Renal cortex interstitium (tissue), 15 donors: ENCODE data around the gene KLHL34. TPM values are rescaled to one million over a fixed set of nuclear protein-coding genes. Genes with fewer than 3 reads are reported as not detected.

Experiments
- DNase-seq, 11 donors: peaks; one replicate each; pipeline ENCODE4 v3.0.0-alpha.2; 2013; ENCODE audit warnings: low read depth in 9 of 11, low spot score in 4 of 11; ENCODE audit errors: extremely low read depth in 1 of 11
- long read RNA-seq, 16 experiments: transcript quantifications; one replicate each; lab custom pipeline, GENCODE V29; 2026
- polyA plus RNA-seq, 3 donors: library from polyadenylated mRNA; unstranded; fragments of 120-200 nt; gene quantifications; one replicate each; pipeline ENCODE4 v1.2.1, GENCODE V29; 2013; ENCODE audit not compliant: insufficient read length in 3 of 3

KLHL34 gene
- polyA plus RNA-seq = under 1 TPM; 0.06 to 0.09 (median 0.06) TPM
- long read RNA-seq, donor 1, partial matches to known transcripts = 0 of 1 reads
- long read RNA-seq, donor 1, other reads (novel, unspliced or antisense) = 0 of 1 reads
- long read RNA-seq, donor 2, partial matches to known transcripts = 0 of 1 reads
- long read RNA-seq, donor 2, other reads (novel, unspliced or antisense) = 0 of 1 reads
- long read RNA-seq, donor 3 = 0 reads
- long read RNA-seq, donor 4, partial matches to known transcripts = 0 of 1 reads
- long read RNA-seq, donor 4, other reads (novel, unspliced or antisense) = 0 of 1 reads
- long read RNA-seq, donor 5, partial matches to known transcripts = 0 of 1 reads
- long read RNA-seq, donor 5, other reads (novel, unspliced or antisense) = 0 of 1 reads
- long read RNA-seq, donor 6 = 0 reads
- long read RNA-seq, donor 7, partial matches to known transcripts = 0 of 1 reads
- long read RNA-seq, donor 7, other reads (novel, unspliced or antisense) = 0 of 1 reads
- long read RNA-seq, donor 8, partial matches to known transcripts = 0 of 1 reads
- long read RNA-seq, donor 8, other reads (novel, unspliced or antisense) = 0 of 1 reads
- long read RNA-seq, donor 9, partial matches to known transcripts = 0 of 1 reads
- long read RNA-seq, donor 9, other reads (novel, unspliced or antisense) = 0 of 1 reads
- long read RNA-seq, donor 10 = 0 reads
- long read RNA-seq, donor 11 = 0 reads
- long read RNA-seq, donor 12, partial matches to known transcripts = 0 of 1 reads
- long read RNA-seq, donor 12, other reads (novel, unspliced or antisense) = 0 of 1 reads
- long read RNA-seq, donor 13, partial matches to known transcripts = 0 of 3 reads
- long read RNA-seq, donor 13, other reads (novel, unspliced or antisense) = 0 of 3 reads
- long read RNA-seq, donor 14, partial matches to known transcripts = 0 of 1 reads
- long read RNA-seq, donor 14, other reads (novel, unspliced or antisense) = 0 of 1 reads
- long read RNA-seq, donor 15 = 0 reads
- long read RNA-seq, donor 16 = 0 reads

GRCh38 chrX:21658152-21658737 lies at the start of gene KLHL34:
TSS of gene KLHL34 (minus strand) at chrX:21658330. CDS start at chrX:21657788, 542 bp downstream.
- no peak for DNase-seq

- no peak for DNase-seq
These were observed 47.1 kb upstream of the KLHL34 start for GRCh38 chrX:21705225-21705624.

- DNase-seq = no peak
These were observed 44.6 kb upstream of the KLHL34 start for GRCh38 chrX:21702725-21703124.

GRCh38 chrX:21700967-21701366 lies 42.8 kb upstream of the KLHL34 start:
- no peak for DNase-seq

- no peak for DNase-seq
These were observed 42.1 kb upstream of the KLHL34 start for GRCh38 chrX:21700275-21700674.

- DNase-seq = no peak
These were observed 41.0 kb upstream of the KLHL34 start for GRCh38 chrX:21699136-21699535.

- DNase-seq = no peak
These were observed 40.1 kb upstream of the KLHL34 start for GRCh38 chrX:21698272-21698671.

GRCh38 chrX:21691512-21692018 lies 33.4 kb upstream of the KLHL34 start:
- no peak for DNase-seq

GRCh38 chrX:21683941-21684340 lies 25.8 kb upstream of the KLHL34 start:
- DNase-seq = no peak

GRCh38 chrX:21678048-21678612 lies 20.0 kb upstream of the KLHL34 start:
- no peak for DNase-seq

GRCh38 chrX:21675931-21676330 lies 17.8 kb upstream of the KLHL34 start:
- no peak for DNase-seq

- no peak for DNase-seq
These were observed 16.5 kb upstream of the KLHL34 start for GRCh38 chrX:21674430-21675186.

- DNase-seq = no peak
These were observed 8.5 kb upstream of the KLHL34 start for GRCh38 chrX:21666679-21667078.

- no peak for DNase-seq
These were observed 8.1 kb upstream of the KLHL34 start for GRCh38 chrX:21666252-21666651.

GRCh38 chrX:21662761-21663160 lies 4.6 kb upstream of the KLHL34 start:
- DNase-seq = no peak

- DNase-seq = no peak
These were observed 3.2 kb upstream of the KLHL34 start for GRCh38 chrX:21661316-21661715.

- no peak for DNase-seq
These were observed 2.0 kb upstream of the KLHL34 start for GRCh38 chrX:21660156-21660555.

GRCh38 chrX:21659320-21659719 lies 1.2 kb upstream of the KLHL34 start:
- DNase-seq = no peak
